HL-60 (cell line): ENCODE measurements around the gene LSAMP.

Experiments
- DNase-seq, 2 experiments: peaks; one replicate each; pipeline ENCODE4 v3.0.0-alpha.2; 2010 to 2020; ENCODE audit warnings: low read depth in 1 of 2, low spot score in 1 of 2
- H3K27ac ChIP-seq: fragments of 250-450 bp; sonication (Bioruptor Pico); replicated peaks from 2 replicates; pipeline ENCODE4 v1.5.1; 2020; ENCODE audit warnings: mild to moderate bottlenecking, moderate library complexity
- H3K27me3 ChIP-seq: fragments of 250-450 bp; sonication (Bioruptor Pico); 2 replicates; pipeline ENCODE4 v1.5.1; 2021; ENCODE audit warnings: mild to moderate bottlenecking, moderate library complexity; ENCODE audit not compliant: insufficient read depth, poor library complexity, severe bottlenecking
- H3K4me3 ChIP-seq: replicated peaks from 2 replicates; pipeline ENCODE4 v1.5.1; 2011; ENCODE audit warnings: mild to moderate bottlenecking, control low read depth, low read length; ENCODE audit not compliant: insufficient read depth
- GABPA ChIP-seq: IDR thresholded peaks from 2 replicates; pipeline ENCODE4 v1.6.1; 2012; ENCODE audit warnings: low read depth
- POLR2AphosphoS5 ChIP-seq: IDR thresholded peaks from 2 replicates; pipeline ENCODE4 v1.6.1; 2012; ENCODE audit warnings: low read depth
- SPI1 ChIP-seq: IDR thresholded peaks from 2 replicates; pipeline ENCODE4 v1.6.1; 2012; ENCODE audit warnings: low read depth, mild to moderate bottlenecking, borderline replicate concordance
- TF ChIP-seq, protein P1 (sequence below): IDR thresholded peaks from one replicate; pipeline ENCODE4 v1.5.1; 2011; ENCODE audit warnings: low read length, control low read depth, inconsistent platforms; ENCODE audit not compliant: insufficient read depth
- TF ChIP-seq, protein P2 (sequence below): IDR thresholded peaks from 2 replicates; pipeline ENCODE4 v1.6.1; 2012; ENCODE audit warnings: low read depth; ENCODE audit not compliant: insufficient replicate concordance

Gene LSAMP

DNA sequence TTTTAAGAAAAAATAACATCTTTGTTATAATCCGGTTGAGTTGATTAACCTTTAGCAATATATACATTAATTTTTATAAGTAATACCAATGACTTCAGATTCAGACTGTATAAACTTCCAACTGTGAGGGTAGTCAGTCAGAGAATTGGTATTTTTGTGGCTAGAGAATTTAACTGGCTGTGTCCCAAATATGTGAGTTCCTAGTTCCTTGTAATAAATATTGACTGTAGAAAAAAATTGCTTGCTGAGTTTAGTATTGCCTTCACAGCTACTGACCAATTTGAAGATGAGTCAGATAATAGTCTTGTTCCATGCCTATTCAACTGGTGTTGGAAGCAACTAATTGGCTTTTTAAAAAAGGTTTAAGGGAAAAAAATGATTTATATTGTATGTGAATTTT is 611.2 kb downstream of the LSAMP start:
- DNase-seq, result no peak
- H3K27me3 ChIP-seq, result no peaks in the 10 kb centered on the region
- no peak for TF ChIP-seq GABPA
- TF ChIP-seq POLR2AphosphoS5, result no peak
- no peak for TF ChIP-seq SPI1
- TF ChIP-seq, protein P1, sequence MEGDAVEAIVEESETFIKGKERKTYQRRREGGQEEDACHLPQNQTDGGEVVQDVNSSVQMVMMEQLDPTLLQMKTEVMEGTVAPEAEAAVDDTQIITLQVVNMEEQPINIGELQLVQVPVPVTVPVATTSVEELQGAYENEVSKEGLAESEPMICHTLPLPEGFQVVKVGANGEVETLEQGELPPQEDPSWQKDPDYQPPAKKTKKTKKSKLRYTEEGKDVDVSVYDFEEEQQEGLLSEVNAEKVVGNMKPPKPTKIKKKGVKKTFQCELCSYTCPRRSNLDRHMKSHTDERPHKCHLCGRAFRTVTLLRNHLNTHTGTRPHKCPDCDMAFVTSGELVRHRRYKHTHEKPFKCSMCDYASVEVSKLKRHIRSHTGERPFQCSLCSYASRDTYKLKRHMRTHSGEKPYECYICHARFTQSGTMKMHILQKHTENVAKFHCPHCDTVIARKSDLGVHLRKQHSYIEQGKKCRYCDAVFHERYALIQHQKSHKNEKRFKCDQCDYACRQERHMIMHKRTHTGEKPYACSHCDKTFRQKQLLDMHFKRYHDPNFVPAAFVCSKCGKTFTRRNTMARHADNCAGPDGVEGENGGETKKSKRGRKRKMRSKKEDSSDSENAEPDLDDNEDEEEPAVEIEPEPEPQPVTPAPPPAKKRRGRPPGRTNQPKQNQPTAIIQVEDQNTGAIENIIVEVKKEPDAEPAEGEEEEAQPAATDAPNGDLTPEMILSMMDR, result no peak
- TF ChIP-seq, protein P2, sequence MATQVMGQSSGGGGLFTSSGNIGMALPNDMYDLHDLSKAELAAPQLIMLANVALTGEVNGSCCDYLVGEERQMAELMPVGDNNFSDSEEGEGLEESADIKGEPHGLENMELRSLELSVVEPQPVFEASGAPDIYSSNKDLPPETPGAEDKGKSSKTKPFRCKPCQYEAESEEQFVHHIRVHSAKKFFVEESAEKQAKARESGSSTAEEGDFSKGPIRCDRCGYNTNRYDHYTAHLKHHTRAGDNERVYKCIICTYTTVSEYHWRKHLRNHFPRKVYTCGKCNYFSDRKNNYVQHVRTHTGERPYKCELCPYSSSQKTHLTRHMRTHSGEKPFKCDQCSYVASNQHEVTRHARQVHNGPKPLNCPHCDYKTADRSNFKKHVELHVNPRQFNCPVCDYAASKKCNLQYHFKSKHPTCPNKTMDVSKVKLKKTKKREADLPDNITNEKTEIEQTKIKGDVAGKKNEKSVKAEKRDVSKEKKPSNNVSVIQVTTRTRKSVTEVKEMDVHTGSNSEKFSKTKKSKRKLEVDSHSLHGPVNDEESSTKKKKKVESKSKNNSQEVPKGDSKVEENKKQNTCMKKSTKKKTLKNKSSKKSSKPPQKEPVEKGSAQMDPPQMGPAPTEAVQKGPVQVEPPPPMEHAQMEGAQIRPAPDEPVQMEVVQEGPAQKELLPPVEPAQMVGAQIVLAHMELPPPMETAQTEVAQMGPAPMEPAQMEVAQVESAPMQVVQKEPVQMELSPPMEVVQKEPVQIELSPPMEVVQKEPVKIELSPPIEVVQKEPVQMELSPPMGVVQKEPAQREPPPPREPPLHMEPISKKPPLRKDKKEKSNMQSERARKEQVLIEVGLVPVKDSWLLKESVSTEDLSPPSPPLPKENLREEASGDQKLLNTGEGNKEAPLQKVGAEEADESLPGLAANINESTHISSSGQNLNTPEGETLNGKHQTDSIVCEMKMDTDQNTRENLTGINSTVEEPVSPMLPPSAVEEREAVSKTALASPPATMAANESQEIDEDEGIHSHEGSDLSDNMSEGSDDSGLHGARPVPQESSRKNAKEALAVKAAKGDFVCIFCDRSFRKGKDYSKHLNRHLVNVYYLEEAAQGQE, result no peak
- no peak overlapping the region for H3K4me3 ChIP-seq
- no peak overlapping the region for H3K27ac ChIP-seq

DNA sequence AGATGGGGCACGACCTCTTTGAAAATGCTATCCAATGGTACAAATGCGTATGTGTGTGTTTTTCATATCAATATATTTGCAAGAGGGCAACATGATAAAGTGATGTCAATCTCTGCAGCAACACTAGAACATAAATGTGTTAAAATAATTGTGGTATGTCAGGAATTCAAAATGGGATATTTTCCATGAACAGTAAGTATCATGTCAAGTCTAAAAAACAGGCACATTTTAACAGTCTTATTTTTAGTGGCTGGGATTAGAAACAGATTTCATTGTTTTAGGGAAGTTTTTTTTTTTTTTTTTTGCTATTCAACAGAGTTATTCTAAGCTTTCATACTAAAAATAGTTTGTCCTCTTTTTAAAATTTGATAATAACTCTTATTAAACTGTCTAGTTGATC is 612.2 kb downstream of the LSAMP start:
- Histone ChIP-seq H3K27me3 (no peaks in the 10 kb centered on the region), H3K27ac (no peak overlapping the region), H3K4me3 (no peak overlapping the region)
- no peak for DNase-seq
- TF ChIP-seq, protein P2, result no peak
- TF ChIP-seq SPI1 (no peak), GABPA (no peak), POLR2AphosphoS5 (no peak)
- TF ChIP-seq, protein P1, result no peak

DNA sequence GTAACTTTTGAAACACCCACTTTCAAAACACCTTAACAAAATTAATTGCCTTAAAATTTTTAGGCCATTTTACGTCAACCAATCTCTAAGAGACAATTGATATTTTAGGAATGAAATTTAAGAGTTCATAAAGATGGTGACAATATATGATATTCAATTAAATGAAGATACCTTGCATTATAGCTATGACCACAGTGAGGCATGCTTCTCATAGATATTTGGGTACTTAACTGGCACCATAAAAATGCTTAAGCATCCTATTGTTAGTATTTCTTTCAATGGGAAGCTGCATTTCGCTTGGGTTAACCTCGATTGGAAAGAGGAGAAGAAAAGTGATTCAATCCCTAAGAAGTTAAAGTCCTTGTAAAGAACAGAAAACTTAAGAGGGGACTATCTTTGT is 613.0 kb downstream of the LSAMP start:
- no peak overlapping the region for H3K4me3 ChIP-seq
- no peak for DNase-seq
- no peaks in the 10 kb centered on the region for H3K27me3 ChIP-seq
- no peak overlapping the region for H3K27ac ChIP-seq
- TF ChIP-seq, protein P2, result no peak
- no peak for TF ChIP-seq GABPA
- no peak for TF ChIP-seq SPI1
- TF ChIP-seq POLR2AphosphoS5, result no peak
- TF ChIP-seq, protein P1, result no peak
